ENCODE measurements around the gene TMEM250.

The TMEM250 gene

DNA sequence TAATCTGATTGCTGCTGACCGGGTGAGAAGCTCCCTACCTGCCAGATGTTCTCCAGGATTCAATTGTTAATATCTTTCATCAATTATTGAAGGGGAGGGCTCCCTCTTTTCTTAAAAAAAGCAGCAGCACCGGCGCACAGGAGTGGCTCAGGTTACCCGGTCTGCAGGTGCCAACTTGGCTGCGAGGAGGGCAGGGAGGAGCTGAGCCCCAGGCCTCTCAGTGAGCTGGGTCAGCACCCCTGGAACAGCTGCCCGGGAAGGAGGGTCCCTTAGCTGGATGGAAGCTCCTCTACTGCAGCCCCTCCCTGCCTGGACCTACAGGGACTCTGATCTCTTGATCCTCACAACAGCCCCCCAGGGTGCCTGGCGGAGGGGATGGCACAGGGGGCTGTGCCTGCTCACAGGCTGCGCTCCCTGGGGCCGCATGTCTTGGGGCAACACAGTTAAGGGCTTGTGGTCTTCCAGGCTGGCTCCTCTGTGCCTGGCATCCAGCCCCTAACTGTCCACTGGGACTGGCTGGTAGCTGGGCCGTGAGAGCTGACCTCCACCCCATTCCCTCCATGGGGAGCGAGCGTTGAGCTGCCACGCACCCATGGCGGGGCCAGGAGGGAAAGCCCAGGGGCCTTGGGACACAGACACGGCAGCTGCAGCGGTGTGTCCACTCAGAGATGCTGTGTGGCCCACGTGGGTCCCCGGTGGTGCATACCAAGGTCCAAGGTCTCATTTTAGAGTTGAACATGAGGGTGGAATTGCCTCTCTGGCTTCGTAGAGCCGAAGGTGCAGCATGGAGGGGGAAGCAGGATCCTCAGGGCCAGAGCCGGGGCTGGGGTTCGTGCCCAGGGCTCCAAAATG lies 28.6 kb upstream of the TMEM250 start:
- DNase-seq = no peak

DNA sequence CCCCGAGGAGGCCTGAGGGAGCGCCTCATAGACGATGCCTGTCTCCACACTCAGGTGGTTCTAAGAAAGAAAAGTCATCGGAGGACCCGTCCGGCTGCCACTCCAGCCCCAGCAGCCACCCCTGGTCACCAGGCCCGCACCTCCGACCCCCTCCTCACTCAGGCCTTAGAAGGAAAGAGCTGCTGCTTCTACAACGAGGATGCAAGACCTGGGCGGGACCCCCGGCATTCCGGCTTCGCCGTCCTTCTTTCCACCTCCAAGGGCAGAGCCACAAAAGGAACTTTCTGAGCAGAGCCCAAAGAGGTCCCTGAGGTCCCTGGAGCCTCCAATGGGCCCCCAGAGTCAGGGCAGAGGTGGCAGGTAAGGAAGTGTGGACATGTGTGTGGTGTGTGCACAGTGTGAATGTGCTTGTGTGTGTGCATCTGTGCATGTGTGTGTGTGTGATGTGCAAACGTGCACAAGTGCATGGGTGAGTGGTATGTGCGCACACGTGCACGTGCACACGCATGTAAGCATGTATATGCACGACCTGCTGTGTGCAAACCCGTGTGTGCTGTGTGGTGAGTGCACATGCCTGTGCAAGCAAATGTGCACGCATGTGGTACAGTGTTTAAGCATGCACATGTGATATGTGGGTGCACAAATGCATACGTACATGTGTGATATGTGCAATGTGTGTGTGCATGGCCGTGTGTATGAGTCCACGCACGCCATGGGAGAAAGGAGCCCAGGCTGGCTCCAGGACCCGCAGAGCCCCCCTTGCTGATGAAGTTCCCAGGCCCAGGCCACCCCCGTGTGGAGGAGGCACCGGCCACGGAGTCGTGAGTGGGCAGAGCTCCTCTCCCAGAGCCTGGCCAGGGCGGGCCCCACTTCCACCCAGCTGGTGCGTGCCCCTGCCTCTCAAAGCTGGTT lies 27.7 kb upstream of the TMEM250 start:
- DNase-seq = no peak

DNA sequence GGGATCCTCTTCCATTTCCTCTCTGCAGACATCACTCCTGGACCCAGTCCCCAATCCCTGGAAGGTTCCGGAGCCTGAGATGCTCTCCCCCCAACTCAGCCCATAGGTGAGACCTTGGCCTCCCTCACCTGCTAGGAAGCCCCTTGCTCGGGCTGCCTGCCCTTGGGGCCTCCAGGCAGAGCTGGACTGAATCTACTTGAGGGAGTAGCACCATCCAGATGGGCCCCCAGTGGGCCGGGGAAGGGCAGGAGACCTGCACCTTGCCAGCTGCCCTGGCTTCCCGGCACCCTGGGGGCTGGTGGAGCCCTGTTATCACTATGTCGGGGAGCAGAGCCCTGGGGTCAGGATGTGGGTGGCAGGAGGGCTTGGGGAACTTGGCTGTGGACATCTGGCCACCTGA lies 26.9 kb upstream of the TMEM250 start:
- no peak for DNase-seq

DNA sequence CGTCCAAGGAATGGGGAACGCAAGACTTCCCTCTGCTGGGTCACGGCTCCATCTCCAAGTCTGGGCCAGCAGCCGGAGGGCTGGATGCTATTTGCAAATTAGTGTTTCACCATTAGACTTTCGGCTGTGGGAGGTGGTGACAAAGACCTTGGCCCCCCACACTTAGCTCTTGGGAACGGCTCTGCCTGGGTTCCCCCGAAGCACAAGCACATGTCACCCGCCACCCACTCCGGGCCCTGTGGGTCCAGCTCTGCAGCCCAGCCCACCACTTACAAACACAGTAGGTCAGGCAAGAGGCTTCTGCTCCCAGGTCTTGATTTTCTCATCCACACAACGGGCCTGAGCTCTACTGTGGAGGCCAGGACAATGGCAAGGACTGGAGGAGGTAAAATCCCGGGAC lies 25.8 kb upstream of the TMEM250 start:
- DNase-seq = no peak

DNA sequence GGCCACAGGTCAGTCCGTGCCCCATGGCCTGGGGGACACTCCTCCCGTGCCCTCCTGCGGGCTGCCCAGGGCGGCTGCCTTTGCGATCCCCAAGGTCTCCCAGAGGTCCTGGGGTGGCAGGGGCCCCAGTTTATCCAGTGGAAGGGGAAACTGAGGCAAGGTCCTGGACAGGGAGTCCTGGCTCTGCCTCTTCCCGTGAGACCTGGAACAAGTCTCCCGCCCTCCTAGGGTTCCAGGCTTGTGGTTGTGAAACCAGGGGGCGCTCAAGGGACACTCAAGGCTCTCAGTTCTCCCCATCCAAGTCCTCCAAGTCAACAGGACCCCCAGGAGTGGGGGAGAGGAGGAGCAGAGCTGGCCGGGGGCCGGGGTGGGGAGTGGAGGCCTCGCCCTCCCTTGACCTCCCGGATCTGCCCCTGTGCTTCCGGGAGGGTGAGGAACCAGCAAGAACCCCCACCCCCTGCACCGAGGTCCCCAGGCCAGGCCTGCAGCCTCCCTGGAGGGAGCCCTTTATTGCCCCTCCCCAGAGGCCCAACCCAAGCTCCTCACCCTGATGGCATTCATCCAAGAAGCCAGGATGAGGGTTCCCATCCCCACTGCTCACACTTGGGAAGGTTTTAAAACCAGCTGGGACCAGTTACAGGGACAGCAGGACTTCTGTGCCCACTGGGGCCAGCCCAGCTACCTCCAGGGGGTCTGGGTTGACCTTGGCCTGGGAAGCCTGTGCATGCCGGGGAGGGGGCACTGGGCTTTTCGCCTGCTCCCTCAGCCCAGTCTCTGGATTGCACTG lies 24.7 kb upstream of the TMEM250 start:
- DNase-seq = peak; percentile 16

DNA sequence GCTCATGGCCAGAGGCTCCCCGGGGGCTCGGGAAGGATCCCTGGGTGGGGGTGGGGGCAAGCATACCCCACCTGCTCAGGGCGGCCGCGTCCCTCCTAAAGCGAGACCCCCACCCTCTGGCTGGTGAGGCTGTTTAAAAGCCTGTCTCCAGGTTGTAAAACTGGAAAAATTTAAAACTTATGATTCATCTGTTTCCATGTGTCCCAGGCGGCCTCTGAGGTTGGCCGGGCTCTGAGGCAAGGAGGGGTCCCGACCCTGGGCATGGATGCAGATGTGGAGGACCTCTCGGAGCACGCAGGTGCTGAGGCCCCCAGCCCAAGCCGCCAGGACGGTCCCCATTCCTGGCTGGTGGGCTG lies 24.2 kb upstream of the TMEM250 start:
- no peak for DNase-seq

DNA sequence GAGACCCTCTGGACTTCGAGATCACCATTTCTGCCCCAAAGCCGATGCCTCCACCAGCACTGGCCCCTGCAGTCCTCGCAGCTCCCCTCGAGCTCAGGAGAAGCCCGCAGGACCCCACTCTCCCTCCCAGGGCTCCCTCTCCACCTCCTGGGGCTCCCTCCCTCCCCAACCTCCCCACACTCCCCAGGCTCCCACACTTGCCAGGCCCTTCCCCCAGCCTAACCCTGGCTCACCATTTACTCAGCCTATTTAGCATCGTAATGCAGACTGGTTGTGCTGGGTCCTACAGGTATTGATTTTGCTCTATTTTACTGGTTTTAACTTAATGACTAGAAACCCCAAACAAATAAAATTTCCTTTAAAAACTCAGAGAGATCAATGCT lies 23.7 kb upstream of the TMEM250 start:
- DNase-seq = no peak

DNA sequence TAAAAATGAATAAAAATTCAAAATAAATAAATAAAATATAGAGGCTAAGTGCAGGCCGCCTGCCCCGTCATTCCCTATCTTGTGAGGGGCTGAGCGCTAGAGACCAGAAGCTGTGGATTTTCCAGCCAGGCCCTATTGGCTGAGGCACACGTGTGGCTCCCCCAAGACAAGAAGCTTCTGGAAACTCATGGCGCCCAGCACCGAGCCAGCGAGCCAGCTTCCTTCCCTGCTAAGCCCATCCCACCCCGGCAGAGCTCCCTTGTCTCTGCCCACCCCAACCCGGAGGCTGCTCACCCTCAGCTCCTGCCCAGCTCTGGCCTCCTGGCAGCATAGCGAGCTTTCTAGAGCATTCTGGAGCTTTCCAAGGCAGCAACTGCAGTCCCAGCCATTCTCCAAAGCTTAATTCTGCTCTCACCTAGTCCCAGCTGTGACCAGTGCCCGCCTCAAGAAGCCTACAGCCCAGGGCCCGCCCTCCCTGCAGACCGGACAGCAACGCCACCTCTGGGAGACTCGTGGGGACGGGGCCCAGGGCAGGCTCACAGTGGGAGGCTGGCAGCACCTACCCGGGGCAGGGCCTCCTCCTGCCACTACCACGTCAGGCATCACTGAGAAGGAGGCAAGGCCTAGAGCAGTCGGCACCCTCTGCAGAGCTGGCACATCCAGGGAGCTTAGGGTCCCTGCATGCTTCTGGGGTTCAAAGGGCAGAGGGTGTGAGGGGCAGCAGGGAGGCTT lies 23.2 kb upstream of the TMEM250 start:
- DNase-seq = no peak

DNA sequence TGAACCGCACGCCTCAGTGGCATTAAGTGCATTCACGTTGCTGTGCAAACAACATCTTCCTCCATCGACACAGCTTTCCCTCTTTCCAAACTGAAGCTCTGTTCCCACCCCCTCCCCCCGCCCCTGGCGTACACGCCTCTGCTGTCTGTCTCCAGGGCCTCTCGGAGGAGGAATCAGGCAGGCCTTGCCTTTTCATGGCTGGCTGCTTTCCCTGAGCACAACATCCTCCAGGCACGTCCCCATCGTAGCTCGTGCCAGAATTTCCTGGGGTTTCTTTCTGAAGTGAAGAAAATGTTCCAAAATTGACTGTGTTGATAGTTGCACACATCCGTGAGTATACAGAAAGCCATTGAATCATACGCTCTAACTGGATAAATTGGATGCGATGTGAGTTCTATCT lies 22.3 kb upstream of the TMEM250 start:
- no peak for DNase-seq

DNA sequence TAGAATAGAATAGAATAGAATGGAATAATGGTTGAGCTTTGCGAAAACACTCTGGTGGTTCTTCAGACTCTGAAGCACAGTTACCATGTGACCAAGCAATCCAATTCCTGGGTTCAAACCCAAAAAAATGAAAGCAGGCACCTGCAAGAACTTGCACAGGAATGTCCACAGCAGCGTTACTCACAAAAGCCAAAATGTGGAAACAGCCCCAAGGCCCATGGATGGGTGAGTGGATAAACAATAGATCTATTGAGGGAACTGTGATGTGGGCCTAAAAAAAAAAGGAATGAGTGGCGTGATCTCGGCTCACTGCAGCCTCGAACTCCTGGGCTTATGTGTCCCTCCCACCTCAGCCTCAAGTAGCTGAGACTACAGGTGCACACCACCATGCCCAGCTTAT lies 21.4 kb upstream of the TMEM250 start:
- DNase-seq = no peak

DNA sequence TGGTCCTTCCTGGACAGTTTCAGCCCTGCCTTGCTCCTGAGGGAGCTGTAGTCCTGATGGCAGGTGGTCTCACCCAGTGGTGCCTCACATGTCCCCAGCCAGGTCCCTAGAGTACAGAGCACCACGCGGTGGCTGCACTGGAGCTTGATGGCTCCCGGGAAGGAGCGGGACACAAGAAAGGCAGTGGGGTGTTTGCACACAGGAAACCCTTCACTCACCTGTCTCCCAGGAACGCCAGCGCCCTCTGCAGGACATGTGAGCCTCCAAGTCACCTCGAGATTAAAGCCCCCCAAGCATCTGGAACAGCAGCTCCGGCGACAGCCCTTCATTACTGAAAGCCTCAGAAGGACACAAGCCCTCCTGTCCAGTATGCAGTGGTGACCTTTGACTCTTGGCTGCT lies 19.9 kb upstream of the TMEM250 start:
- DNase-seq = peak; percentile 41

DNA sequence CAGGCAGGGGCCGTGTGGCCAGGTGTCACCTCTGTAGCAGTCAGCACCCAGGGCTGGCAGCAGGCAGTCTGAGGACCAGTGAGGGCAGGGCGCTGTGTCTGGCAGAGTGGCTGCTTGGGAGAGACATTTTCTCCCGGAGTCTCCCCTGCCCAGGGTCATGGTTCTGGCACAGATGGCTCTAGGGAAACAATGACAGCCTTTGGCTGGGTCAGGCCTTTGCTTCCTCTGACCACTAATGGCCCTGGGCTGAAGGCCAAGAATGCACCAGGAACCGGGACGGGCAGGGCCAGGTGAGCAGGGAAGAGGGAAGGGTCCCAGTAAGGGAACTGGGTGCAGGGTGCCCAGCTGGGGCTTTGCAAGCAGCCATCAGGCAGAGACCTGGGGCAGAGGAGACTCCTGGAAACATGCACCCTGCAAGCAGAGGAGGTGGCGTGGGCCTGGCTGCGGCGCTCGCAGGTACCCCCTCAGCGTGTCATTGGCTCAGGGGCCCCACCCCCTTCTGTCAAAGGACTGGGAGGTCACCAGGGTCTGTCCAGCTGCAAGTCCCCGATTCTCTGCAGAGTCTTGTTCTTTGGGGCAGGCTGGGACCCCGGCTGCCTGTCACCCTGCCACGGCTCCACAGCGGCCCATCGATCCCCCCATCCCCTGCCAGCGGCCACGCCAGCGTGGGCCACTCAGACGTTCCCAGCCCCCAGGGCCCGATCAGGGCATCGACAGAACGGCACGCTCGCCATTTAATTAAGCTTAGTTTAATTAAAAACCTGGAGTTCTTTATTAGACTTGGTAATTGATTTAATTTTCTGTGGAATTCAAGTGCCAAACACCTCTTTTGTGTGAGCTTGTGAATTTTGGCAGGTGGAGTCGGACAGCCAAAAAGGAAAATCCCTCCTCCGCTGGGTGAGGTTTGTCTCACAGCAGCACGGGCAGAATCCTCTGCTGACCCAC lies 18.9 kb upstream of the TMEM250 start:
- no peak for DNase-seq

DNA sequence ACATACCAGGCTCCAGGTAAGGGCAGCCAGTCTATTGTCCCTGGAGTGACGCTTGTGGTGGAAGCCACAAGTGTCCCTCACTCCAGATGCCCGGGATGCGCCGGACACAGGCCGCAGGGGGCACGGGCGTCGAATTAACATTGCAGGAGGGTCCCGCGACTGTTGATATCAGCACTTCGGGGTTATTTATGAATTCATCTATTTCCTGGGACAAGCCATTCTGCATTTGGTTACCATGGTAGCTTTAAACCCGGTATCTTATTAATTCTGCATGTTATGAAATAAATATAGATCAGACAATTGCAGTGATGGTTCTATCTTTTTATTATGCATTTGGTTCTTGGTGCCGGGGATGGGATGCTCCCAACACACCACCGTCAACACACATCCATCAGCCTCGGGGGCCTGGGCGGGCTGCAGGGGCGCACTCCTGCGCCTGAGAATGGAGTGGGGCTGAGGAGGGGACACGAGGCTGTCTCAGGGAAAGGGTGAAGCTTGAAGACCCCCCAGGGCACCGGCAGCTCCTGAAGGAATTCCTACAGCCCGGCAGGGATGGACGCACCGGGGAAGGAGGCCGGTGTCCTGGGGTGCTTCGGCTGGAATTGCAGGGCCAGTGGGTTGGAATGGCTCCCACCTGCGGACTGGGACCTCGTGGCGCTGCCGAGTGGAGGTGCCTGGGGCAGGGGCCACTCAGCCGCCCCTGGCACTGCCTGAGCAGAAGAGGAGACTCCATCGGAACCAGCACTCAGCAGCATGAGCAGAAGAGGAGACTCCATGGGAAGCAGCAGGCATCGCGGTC lies 17.7 kb upstream of the TMEM250 start:
- DNase-seq = no peak

DNA sequence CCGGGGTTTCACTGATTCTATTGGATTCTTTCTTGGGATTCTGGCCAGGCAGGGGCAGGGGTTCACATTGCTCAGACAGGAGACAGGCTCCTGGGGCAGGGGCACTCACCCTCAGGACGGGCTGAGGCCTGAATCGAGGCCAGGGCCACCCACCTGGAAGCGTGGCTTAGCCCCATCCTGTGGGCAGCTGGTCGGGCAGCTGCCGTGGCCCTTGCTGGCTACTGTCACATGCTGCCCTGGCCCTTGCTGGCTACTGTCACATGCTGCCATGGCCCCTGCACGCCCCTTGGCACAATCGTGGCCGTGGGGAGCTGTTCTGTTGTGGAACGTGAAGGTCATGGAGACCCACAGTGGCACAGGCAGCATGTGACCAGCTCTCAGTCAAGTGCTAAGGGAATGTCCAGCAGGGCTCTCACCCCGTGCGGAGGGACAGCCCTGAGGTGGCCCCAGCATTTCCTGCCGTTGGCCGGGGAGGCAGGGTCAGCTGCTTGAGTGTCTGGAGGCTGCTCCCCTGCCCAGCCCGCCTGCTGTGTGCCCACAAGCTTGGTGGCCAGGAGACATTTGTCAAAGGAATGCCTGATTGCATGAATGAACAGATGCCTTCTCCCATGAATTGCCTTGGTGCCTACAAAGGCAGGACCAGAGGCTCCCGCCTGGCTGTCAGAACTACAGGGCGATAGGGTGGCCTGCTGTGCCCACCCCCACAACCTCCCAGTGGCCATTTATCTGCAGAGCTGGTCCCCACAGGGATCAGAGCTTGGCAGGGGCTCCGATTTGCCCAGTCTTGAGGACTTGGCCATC lies 16.9 kb upstream of the TMEM250 start:
- DNase-seq = no peak

DNA sequence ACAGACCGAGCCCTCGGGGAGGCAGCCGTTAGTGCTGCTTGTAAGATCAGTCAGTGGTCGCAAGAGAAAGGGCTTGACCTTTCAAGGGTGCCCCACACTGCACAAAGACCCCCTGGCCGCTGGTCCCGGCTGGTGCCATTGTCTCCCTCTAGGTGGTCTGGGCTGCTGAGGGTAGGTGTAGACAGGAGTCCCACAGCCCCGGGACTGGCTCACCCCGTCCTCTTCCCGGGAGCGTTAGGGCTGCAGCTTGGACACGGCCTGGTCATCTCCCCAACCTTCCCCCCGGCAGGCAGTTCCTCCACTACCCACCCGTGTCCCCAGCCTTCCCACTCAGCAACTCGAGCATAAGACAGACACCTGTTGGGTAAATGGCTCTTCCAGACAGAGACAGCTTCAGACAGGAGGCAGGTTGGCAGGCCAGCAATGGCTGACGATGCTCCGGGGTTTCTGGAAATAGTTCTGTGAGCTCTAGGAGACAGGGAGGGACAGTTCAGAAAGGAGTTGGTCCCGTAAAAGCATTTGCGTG lies 15.3 kb upstream of the TMEM250 start:
- no peak for DNase-seq

DNA sequence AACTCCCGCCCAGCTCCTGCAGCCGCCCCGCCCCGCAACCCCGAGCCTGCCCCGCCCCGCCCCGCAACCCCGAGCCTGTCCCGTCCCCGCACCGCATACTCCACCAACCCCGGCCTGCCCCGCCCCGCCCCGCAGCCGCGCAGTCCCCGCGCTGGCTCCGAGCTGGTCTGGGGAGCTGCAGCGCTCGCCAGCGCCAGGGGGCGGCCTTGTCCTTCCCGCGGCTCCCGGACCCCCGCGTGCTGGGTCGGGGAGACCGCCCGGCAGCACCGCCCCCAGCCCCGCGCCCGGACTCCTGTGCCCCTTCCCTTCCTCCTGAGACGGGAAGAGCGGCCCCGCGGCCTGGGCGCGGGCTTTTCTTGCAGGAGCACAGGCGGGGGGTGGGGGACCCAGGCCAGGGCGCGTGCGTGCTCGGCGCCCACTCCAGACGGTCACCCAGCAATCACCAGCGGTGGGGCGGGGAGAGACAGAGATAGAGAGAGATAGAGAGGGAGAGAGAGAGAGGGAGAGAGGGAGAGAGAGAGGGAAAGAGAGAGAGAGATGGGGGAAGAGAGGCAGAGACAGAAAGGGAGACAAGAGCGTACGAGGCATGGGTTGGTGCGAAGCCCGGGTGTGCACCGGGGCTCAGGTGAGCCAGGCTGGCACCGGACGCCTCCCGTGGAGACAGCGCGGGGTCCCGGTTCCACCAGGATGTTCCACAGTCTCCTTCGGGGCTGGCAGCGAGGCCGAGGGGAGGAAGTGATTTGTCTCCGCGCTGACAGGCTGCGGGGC lies 14.7 kb upstream of the TMEM250 start:
- no peak for DNase-seq

DNA sequence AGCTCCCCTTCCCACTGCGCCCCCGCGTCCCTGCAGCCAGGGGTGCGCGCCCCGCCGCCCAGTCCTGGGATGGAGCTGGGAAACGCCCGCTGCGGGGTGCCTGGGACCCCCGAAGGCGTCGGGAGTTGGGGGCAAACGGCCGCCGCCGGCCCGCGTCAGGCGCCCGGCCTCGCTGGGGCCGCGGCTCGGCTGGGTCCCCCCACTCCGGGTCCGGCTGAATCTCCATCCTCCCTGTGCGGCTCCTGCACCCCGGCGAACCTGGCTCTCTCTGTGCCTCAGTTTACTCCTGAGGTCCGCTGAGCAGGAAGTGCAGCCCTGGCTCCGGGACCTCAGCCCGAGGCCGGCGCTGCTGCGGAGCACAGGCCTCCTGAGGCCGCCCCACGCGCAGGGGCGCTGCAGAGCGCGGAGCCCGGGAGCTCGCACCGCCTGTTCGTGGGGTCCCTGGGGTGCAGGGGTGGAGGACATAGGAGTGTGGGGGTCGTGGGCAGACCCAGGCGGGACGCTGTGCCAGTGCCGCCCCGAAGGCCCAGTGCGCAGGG lies 13.9 kb upstream of the TMEM250 start:
- DNase-seq = no peak
